Duodenal mucosa (tissue), 2 donors: ENCODE results near the gene PAFAH1B1.
"Not testable (repeated sequence)": the region's sequence is repeated elsewhere in the genome, so short reads cannot be mapped to it uniquely, and the experiment has no call there.

Source experiments
- H3K27ac ChIP-seq: one replicate; pipeline ENCODE4 v1.7.0; 2013; ENCODE audit warnings: low read depth, low read length
- H3K27me3 ChIP-seq, 2 donors: one replicate each; pipeline ENCODE4 v1.7.0; 2013; ENCODE audit warnings: low read length in 2 of 2, control low read depth in 1 of 2; ENCODE audit not compliant: insufficient read depth in 2 of 2, control insufficient read depth in 1 of 2
- H3K36me3 ChIP-seq, 2 donors: one replicate each; pipeline ENCODE4 v1.7.0; 2013; ENCODE audit warnings: low read length in 2 of 2, control low read depth in 1 of 2; ENCODE audit not compliant: insufficient read depth in 2 of 2, control insufficient read depth in 1 of 2
- H3K4me1 ChIP-seq, 2 donors: one replicate each; pipeline ENCODE4 v1.7.0; 2013; ENCODE audit warnings: low read length in 2 of 2, control low read depth in 1 of 2; ENCODE audit not compliant: insufficient read depth in 2 of 2, control insufficient read depth in 1 of 2
- H3K4me3 ChIP-seq, 2 donors: one replicate each; pipeline ENCODE4 v1.7.0; 2013; ENCODE audit warnings: low read length in 2 of 2, low read depth in 1 of 2
- H3K9ac ChIP-seq, 2 donors: one replicate each; pipeline ENCODE4 v1.7.0; 2013; ENCODE audit warnings: low read length in 2 of 2, low read depth in 1 of 2
- H3K9me3 ChIP-seq, 2 donors: one replicate each; pipeline ENCODE4 v1.7.0; 2013; ENCODE audit warnings: low read length in 2 of 2, control low read depth in 1 of 2; ENCODE audit not compliant: control insufficient read depth in 1 of 2

The PAFAH1B1 gene

GRCh38 chr17:2693561-2694380 lies 100.3 kb downstream of the PAFAH1B1 start:
- H3K36me3 ChIP-seq: peaks cover 29 to 80% of the 10 kb centered on the region in 2 donors
- H3K9me3 ChIP-seq: no peaks in the 10 kb centered on the region
- H3K4me3 ChIP-seq: no peak overlapping the region
- H3K27me3 ChIP-seq: no peaks in the 10 kb centered on the region
- no peak overlapping the region for H3K9ac ChIP-seq
- H3K4me1 ChIP-seq: no peaks in the 10 kb centered on the region
- H3K27ac ChIP-seq: no peak overlapping the region

- Histone ChIP-seq H3K36me3 (peaks cover 32 to 85% of the 10 kb centered on the region in 2 donors), H3K4me1 (no peaks in the 10 kb centered on the region), H3K27me3 (no peaks in the 10 kb centered on the region), H3K9ac (no peak overlapping the region), H3K27ac (no peak overlapping the region), H3K4me3 (no peak overlapping the region), H3K9me3 (no peaks in the 10 kb centered on the region)
Measured at GRCh38 chr17:2694381-2695242, 101.2 kb downstream of the PAFAH1B1 start.

- no peaks in the 10 kb centered on the region for H3K27me3 ChIP-seq
- no peaks in the 10 kb centered on the region for H3K9me3 ChIP-seq
- H3K9ac ChIP-seq: no peak overlapping the region
- H3K4me1 ChIP-seq: no peaks in the 10 kb centered on the region
- H3K27ac ChIP-seq: no peak overlapping the region
- no peak overlapping the region for H3K4me3 ChIP-seq
- peaks cover 38 to 87% of the 10 kb centered on the region in 2 donors for H3K36me3 ChIP-seq
Measured at GRCh38 chr17:2695243-2695960, 101.9 kb downstream of the PAFAH1B1 start.

- no peaks in the 10 kb centered on the region for H3K4me1 ChIP-seq
- H3K4me3 ChIP-seq: no peak overlapping the region
Measured at GRCh38 chr17:2695961-2696760, 102.7 kb downstream of the PAFAH1B1 start.

GRCh38 chr17:2697611-2698162 lies 104.2 kb downstream of the PAFAH1B1 start:
- no peaks in the 10 kb centered on the region for H3K4me1 ChIP-seq
- no peak overlapping the region for H3K9ac ChIP-seq
- no peak overlapping the region for H3K27ac ChIP-seq
- H3K9me3 ChIP-seq: no peaks in the 10 kb centered on the region
- peaks cover 52 to 92% of the 10 kb centered on the region in 2 donors for H3K36me3 ChIP-seq
- no peak overlapping the region for H3K4me3 ChIP-seq
- H3K27me3 ChIP-seq: no peaks in the 10 kb centered on the region

More at GRCh38 chr17:2695961-2696760, 102.7 kb downstream of the PAFAH1B1 start:
- Histone ChIP-seq H3K9me3 (no peaks in the 10 kb centered on the region), H3K36me3 (peaks cover 40 to 89% of the 10 kb centered on the region in 2 donors), H3K9ac (no peak overlapping the region), H3K27me3 (no peaks in the 10 kb centered on the region), H3K27ac (no peak overlapping the region)

- not testable (repeated sequence) for H3K4me1 ChIP-seq, H3K9me3 ChIP-seq, H3K4me3 ChIP-seq, H3K9ac ChIP-seq, H3K27ac ChIP-seq, H3K27me3 ChIP-seq
- peaks cover 51 to 92% of the 10 kb centered on the region in 2 donors for H3K36me3 ChIP-seq
Measured at GRCh38 chr17:2699216-2699805, 105.9 kb downstream of the PAFAH1B1 start.

- Histone ChIP-seq H3K27me3 (no peaks in the 10 kb centered on the region), H3K4me3 (no peak overlapping the region), H3K9me3 (no peaks in the 10 kb centered on the region), H3K4me1 (no peaks in the 10 kb centered on the region), H3K27ac (no peak overlapping the region), H3K9ac (no peak overlapping the region), H3K36me3 (peaks cover 51 to 91% of the 10 kb centered on the region in 2 donors)
Measured at GRCh38 chr17:2700030-2700490, 106.6 kb downstream of the PAFAH1B1 start.

GRCh38 chr17:2700491-2701141 lies 107.2 kb downstream of the PAFAH1B1 start:
- no peak overlapping the region for H3K27ac ChIP-seq
- peaks cover 51 to 85% of the 10 kb centered on the region in 2 donors for H3K36me3 ChIP-seq
- no peak overlapping the region for H3K4me3 ChIP-seq
- H3K9ac ChIP-seq: no peak overlapping the region
- H3K9me3 ChIP-seq: no peaks in the 10 kb centered on the region
- no peaks in the 10 kb centered on the region for H3K27me3 ChIP-seq
- no peaks in the 10 kb centered on the region for H3K4me1 ChIP-seq
